IMR-90 (cell line): ENCODE results near the gene LY6G5C.

Experiments
- CEBPB ChIP-seq: IDR thresholded peaks from 2 replicates; pipeline ENCODE4 v1.6.1; 2012; ENCODE audit warnings: low read depth, low read length, improper control_type of control experiment
- CTCF ChIP-seq: conservative IDR thresholded peaks from 2 replicates; pipeline ENCODE4 v1.5.1; 2012; ENCODE audit warnings: mild to moderate bottlenecking, low read depth, low read length, improper control_type of control experiment
- FOS ChIP-seq: fragments of 150-350 bp; IDR thresholded peaks from 2 replicates; pipeline ENCODE4 v1.6.1; 2016; ENCODE audit warnings: low read depth, low read length
- MAFK ChIP-seq: IDR thresholded peaks from 2 replicates; pipeline ENCODE4 v1.6.1; 2012; ENCODE audit warnings: low read depth, low read length, improper control_type of control experiment
- MAZ ChIP-seq: IDR thresholded peaks from 2 replicates; pipeline ENCODE4 v1.6.1; 2012; ENCODE audit warnings: low read depth, mild to moderate bottlenecking, low read length, improper control_type of control experiment, moderate library complexity, borderline replicate concordance
- MXI1 ChIP-seq: IDR thresholded peaks from 2 replicates; pipeline ENCODE4 v1.6.1; 2012; ENCODE audit warnings: low read depth, mild to moderate bottlenecking, low read length, moderate library complexity, borderline replicate concordance
- POLR2A ChIP-seq: IDR thresholded peaks from 2 replicates; pipeline ENCODE4 v1.6.1; 2012; ENCODE audit warnings: mild to moderate bottlenecking, low read depth, low read length
- RAD21 ChIP-seq: IDR thresholded peaks from 2 replicates; pipeline ENCODE4 v1.6.1; 2012; ENCODE audit warnings: low read length, improper control_type of control experiment
- RCOR1 ChIP-seq: IDR thresholded peaks from 2 replicates; pipeline ENCODE4 v1.6.1; 2012; ENCODE audit warnings: mild to moderate bottlenecking, low read length, improper control_type of control experiment; ENCODE audit not compliant: insufficient replicate concordance
- RFX5 ChIP-seq: IDR thresholded peaks from 2 replicates; pipeline ENCODE4 v1.8.0; 2012; ENCODE audit warnings: low read depth, mild to moderate bottlenecking, low read length, moderate library complexity
- SMC3 ChIP-seq: fragments of 150-350 bp; IDR thresholded peaks from 2 replicates; pipeline ENCODE4 v1.6.1; 2016; ENCODE audit warnings: low read depth, mild to moderate bottlenecking, antibody characterized with exemption, low read length, moderate library complexity
- USF2 ChIP-seq: fragments of 150-350 bp; IDR thresholded peaks from 2 replicates; pipeline ENCODE4 v1.6.1; 2017; ENCODE audit warnings: mild to moderate bottlenecking, antibody characterized with exemption, low read length, low read depth

GRCh38 chr6:31680226-31681134, at the start of gene LY6G5C:
- peak; percentile 94 for TF ChIP-seq CTCF
- peak; percentile 97 for TF ChIP-seq RAD21
- TF ChIP-seq POLR2A: no peak; the same call in 1 of the 2 replicates
- TF ChIP-seq CEBPB: peak; percentile 36; the same call in 1 of the 2 replicates
- TF ChIP-seq FOS: no peak
- no peak for TF ChIP-seq USF2
- TF ChIP-seq SMC3: peak; percentile 83
- peak; percentile 46; the same call in 1 of the 2 replicates for TF ChIP-seq MXI1
- no peak for TF ChIP-seq RFX5
- peak; percentile 45 for TF ChIP-seq RCOR1
- TF ChIP-seq MAFK: peak; percentile 29; the same call in 1 of the 2 replicates
- TF ChIP-seq MAZ: 0 out of 2 replicates have a peak, but pooled peaks have one; percentile 21
